ENCODE results near the gene LARGE2.

The LARGE2 gene

GRCh38 chr11:45886816-45887520, 35.5 kb upstream of the LARGE2 start:
- ATAC-seq (replicated peaks; ENCODE audit: extremely low read depth, poor library complexity, severe bottlenecking) (no peak), DNase-seq (ENCODE audit: low spot score in 2 of 2) (no peak)
- H3K36me3 Mint-ChIP-seq (ENCODE audit: insufficient read depth): peaks cover 14% of the 10 kb centered on the region
- H3K4me3 Mint-ChIP-seq: peak overlapping the region; percentile 61
- no peaks in the 10 kb centered on the region for H3K27me3 Mint-ChIP-seq
- H3K27ac Mint-ChIP-seq (ENCODE audit: low read depth): no peak overlapping the region
- peaks cover 11% of the 10 kb centered on the region for H3K4me1 Mint-ChIP-seq
- no peaks in the 10 kb centered on the region for H3K9me3 Mint-ChIP-seq

- Mint-ChIP-seq H3K27me3 (no peaks in the 10 kb centered on the region), H3K27ac (ENCODE audit: low read depth) (no peak overlapping the region), H3K4me3 (no peak overlapping the region), H3K4me1 (peaks cover 11% of the 10 kb centered on the region), H3K9me3 (no peaks in the 10 kb centered on the region), H3K36me3 (ENCODE audit: insufficient read depth) (peaks cover 13% of the 10 kb centered on the region)
- no peak for ATAC-seq (replicated peaks; ENCODE audit: extremely low read depth, poor library complexity, severe bottlenecking)
- DNase-seq (ENCODE audit: low spot score in 2 of 2): no peak
Observed at GRCh38 chr11:45887587-45887986, 34.9 kb upstream of the LARGE2 start.

GRCh38 chr11:45889555-45889954, 32.9 kb upstream of the LARGE2 start:
- Mint-ChIP-seq H3K27ac (ENCODE audit: low read depth) (no peak overlapping the region), H3K9me3 (no peaks in the 10 kb centered on the region), H3K27me3 (peaks cover 4% of the 10 kb centered on the region), H3K4me1 (peaks cover 8% of the 10 kb centered on the region), H3K36me3 (ENCODE audit: insufficient read depth) (peaks cover 6% of the 10 kb centered on the region), H3K4me3 (no peak overlapping the region)
- no peak for ATAC-seq (replicated peaks; ENCODE audit: extremely low read depth, poor library complexity, severe bottlenecking)
- no peak for DNase-seq (ENCODE audit: low spot score in 2 of 2)

- DNase-seq (ENCODE audit: low spot score in 2 of 2) (no peak), ATAC-seq (replicated peaks; ENCODE audit: extremely low read depth, poor library complexity, severe bottlenecking) (no peak)
- Mint-ChIP-seq H3K27me3 (peaks cover 8% of the 10 kb centered on the region), H3K9me3 (no peaks in the 10 kb centered on the region), H3K4me3 (no peak overlapping the region), H3K36me3 (ENCODE audit: insufficient read depth) (peaks cover 2% of the 10 kb centered on the region), H3K27ac (ENCODE audit: low read depth) (no peak overlapping the region), H3K4me1 (peaks cover 4% of the 10 kb centered on the region)
Observed at GRCh38 chr11:45889966-45890365, 32.5 kb upstream of the LARGE2 start.

GRCh38 chr11:45890886-45891550, 31.4 kb upstream of the LARGE2 start:
- no peaks in the 10 kb centered on the region for H3K4me1 Mint-ChIP-seq
- ATAC-seq (replicated peaks; ENCODE audit: extremely low read depth, poor library complexity, severe bottlenecking) (no peak), DNase-seq (ENCODE audit: low spot score in 2 of 2) (no peak)
- H3K27me3 Mint-ChIP-seq: peaks cover 14% of the 10 kb centered on the region
- H3K9me3 Mint-ChIP-seq: no peaks in the 10 kb centered on the region
- H3K36me3 Mint-ChIP-seq (ENCODE audit: insufficient read depth): peaks cover 2% of the 10 kb centered on the region
- no peak overlapping the region for H3K27ac Mint-ChIP-seq (ENCODE audit: low read depth)
- no peak overlapping the region for H3K4me3 Mint-ChIP-seq

GRCh38 chr11:45892856-45893255, 29.6 kb upstream of the LARGE2 start:
- no peaks in the 10 kb centered on the region for H3K36me3 Mint-ChIP-seq (ENCODE audit: insufficient read depth)
- no peak overlapping the region for H3K4me3 Mint-ChIP-seq
- H3K4me1 Mint-ChIP-seq: no peaks in the 10 kb centered on the region
- DNase-seq (ENCODE audit: low spot score in 2 of 2) (no peak), ATAC-seq (replicated peaks; ENCODE audit: extremely low read depth, poor library complexity, severe bottlenecking) (no peak)
- H3K9me3 Mint-ChIP-seq: no peaks in the 10 kb centered on the region
- no peak overlapping the region for H3K27ac Mint-ChIP-seq (ENCODE audit: low read depth)
- H3K27me3 Mint-ChIP-seq: peaks cover 19% of the 10 kb centered on the region

- peaks cover 5% of the 10 kb centered on the region for H3K4me1 Mint-ChIP-seq
- H3K9me3 Mint-ChIP-seq: no peaks in the 10 kb centered on the region
- DNase-seq (ENCODE audit: low spot score in 2 of 2): no peak
- no peak overlapping the region for H3K27ac Mint-ChIP-seq (ENCODE audit: low read depth)
- H3K36me3 Mint-ChIP-seq (ENCODE audit: insufficient read depth): peaks cover under 1% of the 10 kb centered on the region
- no peak for ATAC-seq (replicated peaks; ENCODE audit: extremely low read depth, poor library complexity, severe bottlenecking)
- peaks cover 32% of the 10 kb centered on the region for H3K27me3 Mint-ChIP-seq
- no peak overlapping the region for H3K4me3 Mint-ChIP-seq
Observed at GRCh38 chr11:45894555-45895247, 27.8 kb upstream of the LARGE2 start.

GRCh38 chr11:45895553-45896259, 26.8 kb upstream of the LARGE2 start:
- peaks cover 36% of the 10 kb centered on the region for H3K27me3 Mint-ChIP-seq
- H3K27ac Mint-ChIP-seq (ENCODE audit: low read depth): no peak overlapping the region
- no peak overlapping the region for H3K4me3 Mint-ChIP-seq
- H3K36me3 Mint-ChIP-seq (ENCODE audit: insufficient read depth): peaks cover 4% of the 10 kb centered on the region
- DNase-seq (ENCODE audit: low spot score in 2 of 2): no peak
- no peaks in the 10 kb centered on the region for H3K9me3 Mint-ChIP-seq
- ATAC-seq (replicated peaks; ENCODE audit: extremely low read depth, poor library complexity, severe bottlenecking): no peak
- peaks cover 9% of the 10 kb centered on the region for H3K4me1 Mint-ChIP-seq

- H3K9me3 Mint-ChIP-seq: no peaks in the 10 kb centered on the region
- H3K27ac Mint-ChIP-seq (ENCODE audit: low read depth): no peak overlapping the region
- ATAC-seq (replicated peaks; ENCODE audit: extremely low read depth, poor library complexity, severe bottlenecking): no peak
- H3K4me1 Mint-ChIP-seq: peaks cover 11% of the 10 kb centered on the region
- peaks cover 9% of the 10 kb centered on the region for H3K36me3 Mint-ChIP-seq (ENCODE audit: insufficient read depth)
- no peak for DNase-seq (ENCODE audit: low spot score in 2 of 2)
- no peak overlapping the region for H3K4me3 Mint-ChIP-seq
- peaks cover 41% of the 10 kb centered on the region for H3K27me3 Mint-ChIP-seq
Observed at GRCh38 chr11:45896422-45896984, 26.0 kb upstream of the LARGE2 start.

GRCh38 chr11:45897556-45897955, 24.9 kb upstream of the LARGE2 start:
- H3K4me3 Mint-ChIP-seq: no peak overlapping the region
- peaks cover 11% of the 10 kb centered on the region for H3K36me3 Mint-ChIP-seq (ENCODE audit: insufficient read depth)
- no peaks in the 10 kb centered on the region for H3K9me3 Mint-ChIP-seq
- no peak overlapping the region for H3K27ac Mint-ChIP-seq (ENCODE audit: low read depth)
- no peak for ATAC-seq (replicated peaks; ENCODE audit: extremely low read depth, poor library complexity, severe bottlenecking)
- no peak for DNase-seq (ENCODE audit: low spot score in 2 of 2)
- H3K4me1 Mint-ChIP-seq: peaks cover 11% of the 10 kb centered on the region
- H3K27me3 Mint-ChIP-seq: peaks cover 41% of the 10 kb centered on the region

GRCh38 chr11:45899086-45899447, 23.4 kb upstream of the LARGE2 start:
- H3K4me3 Mint-ChIP-seq: peak overlapping the region; percentile 68
- H3K27me3 Mint-ChIP-seq: peaks cover 41% of the 10 kb centered on the region
- ATAC-seq (replicated peaks; ENCODE audit: extremely low read depth, poor library complexity, severe bottlenecking) (no peak), DNase-seq (ENCODE audit: low spot score in 2 of 2) (no peak)
- peak overlapping the region; percentile 64 for H3K27ac Mint-ChIP-seq (ENCODE audit: low read depth)
- peaks cover 14% of the 10 kb centered on the region for H3K36me3 Mint-ChIP-seq (ENCODE audit: insufficient read depth)
- peaks cover 11% of the 10 kb centered on the region for H3K4me1 Mint-ChIP-seq
- H3K9me3 Mint-ChIP-seq: no peaks in the 10 kb centered on the region

- Mint-ChIP-seq H3K27me3 (peaks cover 36% of the 10 kb centered on the region), H3K36me3 (ENCODE audit: insufficient read depth) (peaks cover 18% of the 10 kb centered on the region), H3K4me1 (peaks cover 11% of the 10 kb centered on the region), H3K27ac (ENCODE audit: low read depth) (peak overlapping the region; percentile 64), H3K4me3 (peak overlapping the region; percentile 68), H3K9me3 (no peaks in the 10 kb centered on the region)
- peak; percentile 77 for ATAC-seq (replicated peaks; ENCODE audit: extremely low read depth, poor library complexity, severe bottlenecking)
- peak in 1 of 2 donors; percentile 65 for DNase-seq (ENCODE audit: low spot score in 2 of 2)
Observed at GRCh38 chr11:45899448-45900174, 22.8 kb upstream of the LARGE2 start.
